Limb (tissue), 2 donors: ENCODE results near the gene TMEM219.
"Not testable (repeated sequence)": the region's sequence is repeated elsewhere in the genome, so short reads cannot be mapped to it uniquely, and the experiment has no call there.

Source experiments
- DNase-seq, 2 donors: peaks; one replicate each; pipeline ENCODE4 v3.0.0-alpha.2; 2016; ENCODE audit errors: extremely low spot score in 2 of 2

TMEM219 gene

GRCh38 chr16:30010844-30011713 lies 49.2 kb downstream of the TMEM219 start, which contains the start of gene DOC2A:
Gene DOC2A, minus strand, starts transcription at chr16:30011027. Its CDS starts 805 bp downstream, at chr16:30010222.
- peak in 1 of 2 donors; percentile 74 for DNase-seq

GRCh38 chr16:30011714-30012504 lies 50.0 kb downstream of the TMEM219 start:
- DNase-seq, result peak in 1 of 2 donors; percentile 29

- not testable (repeated sequence) for DNase-seq
Measured at GRCh38 chr16:30012598-30012997, 50.7 kb downstream of the TMEM219 start.

GRCh38 chr16:30015450-30015849 lies 53.6 kb downstream of the TMEM219 start:
- DNase-seq, result not testable (repeated sequence)

- DNase-seq, result no peak
Measured at GRCh38 chr16:30016555-30017276, 54.8 kb downstream of the TMEM219 start.

- DNase-seq, result no peak
Measured at GRCh38 chr16:30017277-30017656, 55.4 kb downstream of the TMEM219 start.

GRCh38 chr16:30017937-30018336 lies 56.1 kb downstream of the TMEM219 start:
- not testable (repeated sequence) for DNase-seq

- DNase-seq, result no peak
Measured at GRCh38 chr16:30018731-30019158, 56.9 kb downstream of the TMEM219 start.
